AG04450 (cell line): ENCODE measurements around the gene CYP2W1. TPM values are rescaled to one million over a fixed set of nuclear protein-coding genes. Genes with fewer than 3 reads are reported as not detected.

Source experiments
- CTCF ChIA-PET: fragments of 300-600, 350-600 bp; formaldehyde crosslinking; extraction: SDS; loops from one replicate; lab custom pipeline; 2022; ENCODE audit warnings: antibody characterized with exemption, inconsistent platforms; lab: Charles Lee
- POLR2A ChIA-PET: fragments of 350-600 bp; formaldehyde crosslinking; extraction: SDS; loops from one replicate; lab custom pipeline; 2021; ENCODE audit warnings: antibody characterized with exemption, inconsistent platforms; lab: Yijun Ruan, JAX
- DNase-seq: peaks from one replicate; pipeline ENCODE4 v3.0.0-alpha.2; 2011; ENCODE audit warnings: low read depth, low spot score
- H3K27ac ChIP-seq: one replicate; pipeline ENCODE4 v1.5.1; 2012; ENCODE audit warnings: low read depth, low read length, control low read depth
- H3K27me3 ChIP-seq: one replicate; pipeline ENCODE4 v1.6.0; 2012; ENCODE audit warnings: low read length; ENCODE audit not compliant: control insufficient read depth, insufficient read depth
- H3K4me3 ChIP-seq: 2 replicates; pipeline ENCODE4 v1.5.1; 2011; ENCODE audit warnings: mild to moderate bottlenecking, low read depth, low read length, control low read depth
- H3K9me3 ChIP-seq: 2 replicates; pipeline ENCODE4 v1.5.1; 2012; ENCODE audit warnings: low read length; ENCODE audit not compliant: control insufficient read depth, insufficient read depth
- polyA plus RNA-seq: library from polyadenylated mRNA; depleted of rRNA; stranded (reverse); fragments of >200 nt; gene quantifications from 2 replicates; pipeline ENCODE4 v1.2.3, GENCODE V29; 2011
- TF ChIP-seq, protein P1 (sequence below): IDR thresholded peaks from 2 replicates; pipeline ENCODE4 v1.5.1; 2011; ENCODE audit warnings: low read depth, low read length, control low read depth, inconsistent platforms

Gene CYP2W1
- polyA plus RNA-seq, 1 experiment = not detected

DNA sequence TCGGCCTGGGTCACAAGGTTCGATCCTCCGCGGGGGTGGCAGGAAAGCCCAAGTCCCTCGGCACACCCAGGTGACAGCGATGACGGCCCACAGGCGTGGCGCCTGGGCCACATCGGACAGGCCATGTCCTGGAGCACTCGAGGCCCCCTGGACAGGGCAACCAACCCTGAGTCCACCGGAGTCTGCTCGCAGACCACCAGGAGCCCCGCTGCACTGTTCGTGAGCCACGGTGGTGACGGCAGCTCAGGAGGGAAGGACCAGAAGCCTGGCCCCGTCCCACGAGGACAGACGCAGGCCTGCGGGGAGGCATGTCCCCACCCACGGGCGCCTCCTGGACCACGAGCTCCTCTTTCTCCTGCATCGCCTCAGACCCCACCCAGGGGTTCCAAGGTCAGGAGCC is 39.0 kb downstream of the CYP2W1 start:
- no peak overlapping the region for H3K27ac ChIP-seq
- H3K9me3 ChIP-seq = peaks cover 39% of the 10 kb centered on the region
- ChIA-PET CTCF (interaction anchor here (1.1 kb wide), 1 partner anchor 44 kb away, joined by 5 read pairs; no protein-coding TSS in a partner anchor), POLR2A (no interaction called here)
- TF ChIP-seq, protein P1, sequence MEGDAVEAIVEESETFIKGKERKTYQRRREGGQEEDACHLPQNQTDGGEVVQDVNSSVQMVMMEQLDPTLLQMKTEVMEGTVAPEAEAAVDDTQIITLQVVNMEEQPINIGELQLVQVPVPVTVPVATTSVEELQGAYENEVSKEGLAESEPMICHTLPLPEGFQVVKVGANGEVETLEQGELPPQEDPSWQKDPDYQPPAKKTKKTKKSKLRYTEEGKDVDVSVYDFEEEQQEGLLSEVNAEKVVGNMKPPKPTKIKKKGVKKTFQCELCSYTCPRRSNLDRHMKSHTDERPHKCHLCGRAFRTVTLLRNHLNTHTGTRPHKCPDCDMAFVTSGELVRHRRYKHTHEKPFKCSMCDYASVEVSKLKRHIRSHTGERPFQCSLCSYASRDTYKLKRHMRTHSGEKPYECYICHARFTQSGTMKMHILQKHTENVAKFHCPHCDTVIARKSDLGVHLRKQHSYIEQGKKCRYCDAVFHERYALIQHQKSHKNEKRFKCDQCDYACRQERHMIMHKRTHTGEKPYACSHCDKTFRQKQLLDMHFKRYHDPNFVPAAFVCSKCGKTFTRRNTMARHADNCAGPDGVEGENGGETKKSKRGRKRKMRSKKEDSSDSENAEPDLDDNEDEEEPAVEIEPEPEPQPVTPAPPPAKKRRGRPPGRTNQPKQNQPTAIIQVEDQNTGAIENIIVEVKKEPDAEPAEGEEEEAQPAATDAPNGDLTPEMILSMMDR = no peak
- DNase-seq = no peak
- H3K27me3 ChIP-seq = no peaks in the 10 kb centered on the region
- no peak overlapping the region for H3K4me3 ChIP-seq

DNA sequence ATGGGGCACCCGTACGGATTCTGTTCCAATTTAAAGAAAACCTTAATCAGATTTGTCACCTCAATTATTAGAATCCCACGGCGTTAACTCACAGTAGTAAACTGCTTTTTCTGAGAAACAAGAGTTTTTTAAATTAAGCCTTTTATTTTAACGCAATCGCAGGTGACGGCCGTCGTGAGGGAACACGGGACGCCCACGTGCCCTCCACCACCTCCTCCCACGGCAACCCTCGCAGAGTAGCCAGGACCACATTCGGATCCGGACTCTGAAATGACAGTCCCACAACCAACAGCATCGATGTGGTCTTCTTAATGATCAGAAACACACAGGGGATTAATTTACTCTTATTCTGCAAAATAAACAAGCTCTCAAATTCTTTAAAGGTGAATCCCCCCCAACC is 39.4 kb downstream of the CYP2W1 start:
- ChIA-PET POLR2A (interaction anchor here (0.6 kb wide), 1 partner anchor 18 kb away, joined by 7 read pairs; no protein-coding TSS in a partner anchor), CTCF (no interaction called here)
- TF ChIP-seq, protein P1 = no peak
- no peaks in the 10 kb centered on the region for H3K27me3 ChIP-seq
- peaks cover 35% of the 10 kb centered on the region for H3K9me3 ChIP-seq
- no peak overlapping the region for H3K4me3 ChIP-seq
- no peak for DNase-seq
- no peak overlapping the region for H3K27ac ChIP-seq

DNA sequence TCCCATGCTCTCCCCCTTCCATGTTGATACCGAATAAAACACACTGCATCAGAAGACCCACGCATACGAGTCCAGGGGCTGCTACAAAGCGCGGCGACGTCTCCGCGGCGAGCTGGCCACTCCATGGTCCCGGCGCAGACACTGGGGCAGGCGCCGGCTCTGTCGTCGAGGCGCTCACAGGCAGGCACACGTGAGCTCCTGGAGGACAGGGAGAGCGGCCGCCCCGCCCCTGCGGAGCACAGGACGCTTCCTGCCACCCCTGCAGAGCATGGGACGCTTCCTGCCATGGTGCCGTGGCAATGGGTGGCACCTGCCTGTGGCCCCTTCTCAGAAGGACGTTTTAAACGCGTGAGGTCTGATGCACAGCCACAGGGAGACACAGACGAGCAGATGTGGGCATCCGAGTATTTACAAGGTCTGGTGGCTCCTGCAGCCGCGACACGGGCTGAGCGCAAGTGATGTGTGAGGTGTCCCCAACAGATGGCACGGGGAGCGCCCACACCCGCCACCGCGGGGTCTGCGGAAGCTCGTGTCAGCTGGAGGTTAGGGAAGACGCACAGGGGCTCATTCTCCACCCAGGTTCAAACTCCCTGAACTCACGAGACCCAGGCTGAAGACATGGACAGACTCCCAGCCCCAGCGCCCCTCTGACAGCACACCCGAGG is 40.0 kb downstream of the CYP2W1 start:
- H3K27me3 ChIP-seq = no peaks in the 10 kb centered on the region
- peaks cover 31% of the 10 kb centered on the region for H3K9me3 ChIP-seq
- ChIA-PET POLR2A (interaction anchor here (0.6 kb wide), 1 partner anchor 18 kb away, joined by 7 read pairs; no protein-coding TSS in a partner anchor), CTCF (no interaction called here)
- DNase-seq = no peak
- TF ChIP-seq, protein P1 = no peak
- no peak overlapping the region for H3K27ac ChIP-seq
- no peak overlapping the region for H3K4me3 ChIP-seq

DNA sequence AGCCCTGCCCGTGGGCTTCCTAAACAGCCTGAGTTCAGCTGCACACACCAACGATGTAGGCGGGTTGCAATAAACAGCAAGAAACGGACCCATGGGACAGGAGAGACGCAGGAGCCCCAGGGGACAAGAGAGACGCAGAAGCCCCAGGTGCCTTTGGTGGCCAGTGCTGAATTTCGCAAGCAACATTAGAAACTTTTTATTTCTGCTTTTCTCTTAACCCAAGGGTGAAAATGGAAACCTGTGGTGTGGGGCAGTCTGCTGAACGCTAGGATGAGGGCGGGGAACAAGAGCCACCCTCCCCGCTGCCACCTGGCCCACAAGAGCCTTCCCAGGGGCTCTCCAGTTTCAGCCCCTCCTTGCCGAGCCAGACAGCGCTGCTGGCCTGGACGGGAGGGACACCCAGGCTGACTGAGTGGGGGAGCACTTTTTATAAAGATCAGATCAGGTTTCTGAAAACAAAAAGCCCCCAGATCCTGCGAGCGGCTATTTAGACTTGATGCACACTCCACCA is 41.4 kb downstream of the CYP2W1 start:
- no peak overlapping the region for H3K4me3 ChIP-seq
- no peak overlapping the region for H3K27ac ChIP-seq
- ChIA-PET CTCF (no interaction called here), POLR2A (no interaction called here)
- no peak for DNase-seq
- TF ChIP-seq, protein P1 = no peak
- no peaks in the 10 kb centered on the region for H3K27me3 ChIP-seq
- peaks cover 31% of the 10 kb centered on the region for H3K9me3 ChIP-seq

DNA sequence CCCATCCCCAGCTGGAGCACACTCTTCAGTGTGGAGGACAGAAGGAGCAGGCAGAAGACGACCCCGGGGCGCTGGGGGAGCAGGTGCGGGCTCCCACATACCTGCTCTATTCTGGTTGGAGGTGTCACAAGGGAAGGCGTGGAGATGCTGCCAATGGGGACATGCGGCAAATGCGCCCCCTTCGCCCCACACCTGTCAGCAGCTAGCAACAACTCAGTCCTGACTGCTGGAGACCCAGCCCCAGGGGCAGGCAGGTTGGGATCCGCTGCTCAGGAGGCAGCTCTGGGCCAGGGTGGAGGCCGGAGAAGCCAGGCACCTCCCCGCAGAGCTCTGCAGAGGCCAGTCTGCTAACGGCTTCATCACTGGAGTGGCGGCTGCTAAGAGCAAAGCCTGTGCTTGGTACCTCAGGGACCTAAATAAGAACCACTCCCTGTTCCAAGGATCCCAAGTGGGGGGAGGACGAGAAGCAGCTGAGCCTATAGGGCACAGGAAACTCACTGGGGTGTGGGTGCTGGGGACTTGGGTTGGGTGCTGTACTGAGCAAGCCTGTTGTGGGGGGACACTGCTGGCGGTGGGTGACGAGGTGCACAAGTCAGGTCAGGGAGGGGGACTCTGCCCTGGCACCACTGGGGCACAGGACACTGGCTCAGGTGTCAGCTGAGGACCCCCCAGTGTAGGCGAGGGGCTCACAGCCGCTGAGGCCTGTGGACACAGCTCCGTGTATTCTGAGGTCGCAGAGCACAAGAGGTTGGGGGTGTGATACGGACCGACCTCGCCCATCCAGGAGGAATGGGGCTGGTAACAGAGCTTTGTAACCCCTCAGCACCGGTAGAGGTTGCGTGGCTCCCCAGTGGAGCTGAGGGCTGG is 42.1 kb downstream of the CYP2W1 start:
- POLR2A ChIA-PET = no interaction called here
- Histone ChIP-seq H3K27me3 (no peaks in the 10 kb centered on the region), H3K27ac (no peak overlapping the region), H3K9me3 (peaks cover 28% of the 10 kb centered on the region), H3K4me3 (no peak overlapping the region)
- CTCF ChIA-PET = interaction anchor here (0.9 to 2.5 kb wide), 2 partner anchors 19 to 32 kb away, joined by 3 to 10 read pairs; partner anchors contain the start of gene GPR146
- TF ChIP-seq, protein P1 = no peak
- no peak for DNase-seq
